ENCODE data around the gene BSPRY.

The BSPRY gene

GRCh38 chr9:113409481-113409880, 60.1 kb downstream of the BSPRY start:
- H3K27ac ChIP-seq (ENCODE audit: insufficient read depth in 1 of 2, low read depth in 1 of 2, low read length in 2 of 2, poor library complexity in 1 of 2, severe bottlenecking in 2 of 2) = peak overlapping the region; percentile 83 to 91
- peak overlapping the region; percentile 9 to 99 (median 93) for H3K4me3 ChIP-seq (ENCODE audit: control insufficient read depth in 1 of 7, extremely low read depth in 1 of 7, insufficient read depth in 4 of 7, low read depth in 2 of 7, low read length in 6 of 7)
- POLR2A ChIA-PET = interaction anchor here (1.0 to 1.2 kb wide), 2 partner anchors 69 to 179 kb away, joined by 3 to 5 read pairs; partner anchors contain the start of gene WDR31
- WGBS (ENCODE audit: insufficient coverage) = 61% methylated on average over 8 of the region's 10 CpGs
- no peak for DNase-seq
- H3K36me3 ChIP-seq (ENCODE audit: control insufficient read depth in 4 of 4, insufficient read depth in 4 of 4, low read length in 3 of 4) = peaks cover 0 to 17% (median 8%) of the 10 kb centered on the region in 4 experiments
- no peaks in the 10 kb centered on the region for H3K9me3 ChIP-seq (ENCODE audit: control extremely low read depth in 1 of 5, control insufficient read depth in 4 of 5, insufficient read depth in 2 of 5, low read depth in 1 of 5, low read length in 4 of 5)
- peaks cover 13 to 38% (median 26%) of the 10 kb centered on the region in 4 experiments for H3K4me1 ChIP-seq (ENCODE audit: control extremely low read depth in 1 of 4, control insufficient read depth in 4 of 4, insufficient read depth in 4 of 4, low read length in 3 of 4)
- H3K27me3 ChIP-seq (replicated peaks in 2 of 5; ENCODE audit: control insufficient read depth in 4 of 5, insufficient read depth in 5 of 5, low read length in 4 of 5) = no peaks in the 10 kb centered on the region
- CTCF ChIA-PET = interaction anchor here (0.8 to 3.4 kb wide), 12 partner anchors 10 to 182 kb away, joined by 3 to 32 read pairs (median 4); partner anchors contain the start of genes ALAD, CDC26 and PRPF4

- peaks cover 0 to 17% (median 8%) of the 10 kb centered on the region in 4 experiments for H3K36me3 ChIP-seq (ENCODE audit: control insufficient read depth in 4 of 4, insufficient read depth in 4 of 4, low read length in 3 of 4)
- 0% methylated on average over 14 of the region's 20 CpGs for WGBS (ENCODE audit: insufficient coverage)
- H3K27ac ChIP-seq (ENCODE audit: insufficient read depth in 1 of 2, low read depth in 1 of 2, low read length in 2 of 2, poor library complexity in 1 of 2, severe bottlenecking in 2 of 2) = peak overlapping the region; percentile 83 to 91
- CTCF ChIA-PET = interaction anchor here (0.8 to 3.4 kb wide), 12 partner anchors 10 to 182 kb away, joined by 3 to 32 read pairs (median 4); partner anchors contain the start of gene ALAD
- POLR2A ChIA-PET = interaction anchor here (0.8 to 1.2 kb wide), 4 partner anchors 9 to 179 kb away, joined by 3 to 5 read pairs (median 4); partner anchors contain the start of genes ALAD and WDR31
- H3K4me3 ChIP-seq (ENCODE audit: control insufficient read depth in 1 of 7, extremely low read depth in 1 of 7, insufficient read depth in 4 of 7, low read depth in 2 of 7, low read length in 6 of 7) = peak overlapping the region; percentile 57 to 99 (median 93)
- H3K9me3 ChIP-seq (ENCODE audit: control extremely low read depth in 1 of 5, control insufficient read depth in 4 of 5, insufficient read depth in 2 of 5, low read depth in 1 of 5, low read length in 4 of 5) = no peaks in the 10 kb centered on the region
- H3K27me3 ChIP-seq (replicated peaks in 2 of 5; ENCODE audit: control insufficient read depth in 4 of 5, insufficient read depth in 5 of 5, low read length in 4 of 5) = no peaks in the 10 kb centered on the region
- no peak for DNase-seq
- H3K4me1 ChIP-seq (ENCODE audit: control extremely low read depth in 1 of 4, control insufficient read depth in 4 of 4, insufficient read depth in 4 of 4, low read length in 3 of 4) = peaks cover 9 to 38% (median 26%) of the 10 kb centered on the region in 4 experiments
Observed at GRCh38 chr9:113409883-113410206, 60.5 kb downstream of the BSPRY start.

DNA sequence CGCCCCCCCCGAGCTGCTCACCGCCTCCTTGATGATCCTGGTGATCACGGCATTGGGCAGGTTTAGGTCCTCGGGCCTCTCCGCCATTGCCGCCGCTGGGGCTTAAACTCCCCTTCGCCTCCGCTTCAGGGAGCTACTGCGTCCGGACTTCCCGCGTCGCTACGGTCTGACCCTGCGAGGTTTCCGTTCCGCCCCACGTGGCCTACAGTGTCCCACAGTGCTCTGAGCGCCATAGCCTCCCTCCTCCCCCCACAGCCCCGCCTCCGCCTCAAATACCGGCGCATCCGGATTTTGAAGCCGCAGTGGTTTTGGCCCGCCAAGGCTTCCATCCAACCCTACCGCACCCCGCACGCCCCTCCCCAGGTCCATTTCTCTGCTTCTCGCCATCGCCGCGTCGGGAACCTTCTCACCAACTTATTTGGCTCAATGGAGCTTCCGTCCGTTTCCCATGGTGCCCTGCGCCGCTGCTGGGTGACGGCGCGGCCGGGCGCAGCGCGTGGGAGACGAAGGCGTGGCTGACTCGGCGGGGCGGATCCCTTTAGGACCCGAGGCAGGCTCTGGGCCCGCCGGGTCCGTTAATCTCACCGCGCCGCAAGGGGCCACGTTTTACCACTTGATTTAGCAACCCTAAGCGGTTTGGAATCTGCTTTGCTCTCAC, 61.0 kb downstream of the BSPRY start, which contains the start of the genes C9orf43 and POLE3:
C9orf43 (plus strand) TSS at position 541 of the 658 bp plus-strand sequence. CDS start 2,747 bp downstream, outside the sequence.
POLE3 (minus strand) TSS at position 469 of the 658 bp plus-strand sequence; CDS start at position 87, 382 bp downstream.
- H3K36me3 ChIP-seq (ENCODE audit: control insufficient read depth in 4 of 4, insufficient read depth in 4 of 4, low read length in 3 of 4) = peaks cover 0 to 17% (median 8%) of the 10 kb centered on the region in 4 experiments
- ChIA-PET CTCF (interaction anchor here (0.8 to 3.4 kb wide), 14 partner anchors 11 to 181 kb away, joined by 3 to 32 read pairs (median 4); partner anchors contain the start of gene ALAD), POLR2A (interaction anchor here (0.8 to 1.2 kb wide), 4 partner anchors 9 to 179 kb away, joined by 3 to 5 read pairs (median 4); partner anchors contain the start of genes ALAD and WDR31)
- peak; percentile 97 to 99 (median 98) for DNase-seq
- peaks cover 8 to 38% (median 26%) of the 10 kb centered on the region in 4 experiments for H3K4me1 ChIP-seq (ENCODE audit: control extremely low read depth in 1 of 4, control insufficient read depth in 4 of 4, insufficient read depth in 4 of 4, low read length in 3 of 4)
- no peaks in the 10 kb centered on the region for H3K9me3 ChIP-seq (ENCODE audit: control extremely low read depth in 1 of 5, control insufficient read depth in 4 of 5, insufficient read depth in 2 of 5, low read depth in 1 of 5, low read length in 4 of 5)
- WGBS (ENCODE audit: insufficient coverage) = under 1% methylated on average over 57 of the region's 61 CpGs
- H3K4me3 ChIP-seq (ENCODE audit: control insufficient read depth in 1 of 7, extremely low read depth in 1 of 7, insufficient read depth in 4 of 7, low read depth in 2 of 7, low read length in 6 of 7) = peak within 1 kb of the TSS; percentile 57 to 99 (median 93)
- H3K27ac ChIP-seq (ENCODE audit: insufficient read depth in 1 of 2, low read depth in 1 of 2, low read length in 2 of 2, poor library complexity in 1 of 2, severe bottlenecking in 2 of 2) = peak within 1 kb of the TSS; percentile 83 to 91
- no peaks in the 10 kb centered on the region for H3K27me3 ChIP-seq (replicated peaks in 2 of 5; ENCODE audit: control insufficient read depth in 4 of 5, insufficient read depth in 5 of 5, low read length in 4 of 5)

GRCh38 chr9:113416149-113416721, 66.9 kb downstream of the BSPRY start:
- peak in 1 of 3 donors; percentile 30 for DNase-seq
- Histone ChIP-seq H3K27me3 (replicated peaks in 2 of 5; ENCODE audit: control insufficient read depth in 4 of 5, insufficient read depth in 5 of 5, low read length in 4 of 5) (no peaks in the 10 kb centered on the region), H3K27ac (ENCODE audit: insufficient read depth in 1 of 2, low read depth in 1 of 2, low read length in 2 of 2, poor library complexity in 1 of 2, severe bottlenecking in 2 of 2) (no peak overlapping the region), H3K36me3 (ENCODE audit: control insufficient read depth in 4 of 4, insufficient read depth in 4 of 4, low read length in 3 of 4) (no peaks in the 10 kb centered on the region), H3K9me3 (ENCODE audit: control extremely low read depth in 1 of 5, control insufficient read depth in 4 of 5, insufficient read depth in 2 of 5, low read depth in 1 of 5, low read length in 4 of 5) (no peaks in the 10 kb centered on the region), H3K4me3 (ENCODE audit: control insufficient read depth in 1 of 7, extremely low read depth in 1 of 7, insufficient read depth in 4 of 7, low read depth in 2 of 7, low read length in 6 of 7) (no peak overlapping the region), H3K4me1 (ENCODE audit: control extremely low read depth in 1 of 4, control insufficient read depth in 4 of 4, insufficient read depth in 4 of 4, low read length in 3 of 4) (peaks cover 0 to 21% (median 11%) of the 10 kb centered on the region in 4 experiments)
- POLR2A ChIA-PET = no interaction called here
- CTCF ChIA-PET = interaction anchor here (1.1 to 1.5 kb wide), 3 partner anchors 15 to 241 kb away, joined by 3 to 4 read pairs (median 3); partner anchors contain the start of gene ALAD
- whole genome bisulfite sequencing (ENCODE audit: insufficient coverage) = 40% methylated on average over 2 of the region's 3 CpGs

GRCh38 chr9:113417370-113417769, 68.0 kb downstream of the BSPRY start:
- 93% methylated on average over 4 of the region's 4 CpGs for WGBS (ENCODE audit: insufficient coverage)
- Histone ChIP-seq H3K9me3 (ENCODE audit: control extremely low read depth in 1 of 5, control insufficient read depth in 4 of 5, insufficient read depth in 2 of 5, low read depth in 1 of 5, low read length in 4 of 5) (no peaks in the 10 kb centered on the region), H3K27ac (ENCODE audit: insufficient read depth in 1 of 2, low read depth in 1 of 2, low read length in 2 of 2, poor library complexity in 1 of 2, severe bottlenecking in 2 of 2) (no peak overlapping the region), H3K4me1 (ENCODE audit: control extremely low read depth in 1 of 4, control insufficient read depth in 4 of 4, insufficient read depth in 4 of 4, low read length in 3 of 4) (peaks cover 0 to 15% (median 4%) of the 10 kb centered on the region in 4 experiments), H3K27me3 (replicated peaks in 2 of 5; ENCODE audit: control insufficient read depth in 4 of 5, insufficient read depth in 5 of 5, low read length in 4 of 5) (no peaks in the 10 kb centered on the region), H3K36me3 (ENCODE audit: control insufficient read depth in 4 of 4, insufficient read depth in 4 of 4, low read length in 3 of 4) (no peaks in the 10 kb centered on the region), H3K4me3 (ENCODE audit: control insufficient read depth in 1 of 7, extremely low read depth in 1 of 7, insufficient read depth in 4 of 7, low read depth in 2 of 7, low read length in 6 of 7) (no peak overlapping the region)
- DNase-seq = no peak
- CTCF ChIA-PET = interaction anchor here (1.1 kb wide), 1 partner anchor 16 kb away, joined by 3 read pairs; the partner anchor contains the start of gene ALAD
- POLR2A ChIA-PET = no interaction called here
